Measurements from ENCODE around the gene PPP1R13B.
"Not testable (repeated sequence)": the region's sequence is repeated elsewhere in the genome, so short reads cannot be mapped to it uniquely, and the experiment has no call there.

The PPP1R13B gene

GRCh38 chr14:103847451-103848174 lies at the start of gene PPP1R13B:
TSS of gene PPP1R13B (minus strand) at chr14:103847575. CDS start at chr14:103847307, 268 bp downstream.
- DNase-seq (ENCODE audit: low read depth, low spot score), result peak; percentile 86

GRCh38 chr14:103896578-103896977 lies 49.2 kb upstream of the PPP1R13B start:
- DNase-seq (ENCODE audit: low read depth, low spot score), result no peak

GRCh38 chr14:103894723-103895059 lies 47.3 kb upstream of the PPP1R13B start:
- DNase-seq (ENCODE audit: low read depth, low spot score), result no peak

- no peak for DNase-seq (ENCODE audit: low read depth, low spot score)
These were observed 46.8 kb upstream of the PPP1R13B start for GRCh38 chr14:103894034-103894722.

GRCh38 chr14:103892247-103892646 lies 44.9 kb upstream of the PPP1R13B start:
- DNase-seq (ENCODE audit: low read depth, low spot score), result no peak

GRCh38 chr14:103891667-103892215 lies 44.4 kb upstream of the PPP1R13B start:
- no peak for DNase-seq (ENCODE audit: low read depth, low spot score)

- no peak for DNase-seq (ENCODE audit: low read depth, low spot score)
These were observed 43.7 kb upstream of the PPP1R13B start for GRCh38 chr14:103890821-103891666.

- no peak for DNase-seq (ENCODE audit: low read depth, low spot score)
These were observed 42.6 kb upstream of the PPP1R13B start for GRCh38 chr14:103890052-103890371.

GRCh38 chr14:103889313-103890051 lies 42.1 kb upstream of the PPP1R13B start:
- no peak for DNase-seq (ENCODE audit: low read depth, low spot score)

- not testable (repeated sequence) for DNase-seq (ENCODE audit: low read depth, low spot score)
These were observed 41.6 kb upstream of the PPP1R13B start for GRCh38 chr14:103889002-103889312.

GRCh38 chr14:103887557-103888115 lies 40.3 kb upstream of the PPP1R13B start:
- no peak for DNase-seq (ENCODE audit: low read depth, low spot score)

- DNase-seq (ENCODE audit: low read depth, low spot score), result no peak
These were observed 39.8 kb upstream of the PPP1R13B start for GRCh38 chr14:103887170-103887501.

- no peak for DNase-seq (ENCODE audit: low read depth, low spot score)
These were observed 39.2 kb upstream of the PPP1R13B start for GRCh38 chr14:103886304-103887169.

- no peak for DNase-seq (ENCODE audit: low read depth, low spot score)
These were observed 38.1 kb upstream of the PPP1R13B start for GRCh38 chr14:103885509-103885932.

GRCh38 chr14:103884854-103885253 lies 37.5 kb upstream of the PPP1R13B start:
- DNase-seq (ENCODE audit: low read depth, low spot score), result no peak

GRCh38 chr14:103883263-103883523 lies 35.8 kb upstream of the PPP1R13B start:
- DNase-seq (ENCODE audit: low read depth, low spot score), result no peak

- no peak for DNase-seq (ENCODE audit: low read depth, low spot score)
These were observed 35.3 kb upstream of the PPP1R13B start for GRCh38 chr14:103882503-103883262.

GRCh38 chr14:103881268-103882201 lies 34.2 kb upstream of the PPP1R13B start:
- DNase-seq (ENCODE audit: low read depth, low spot score), result no peak
